Choroid plexus epithelial cell (primary cell): ENCODE data around the gene WEE1.

ENCODE experiments used
- DNase-seq: peaks from one replicate; pipeline ENCODE4 v3.0.0-alpha.2; 2010; ENCODE audit warnings: low read depth
- H3K4me3 ChIP-seq: 2 replicates; pipeline ENCODE4 v1.5.1; 2011; ENCODE audit warnings: low read depth, mild to moderate bottlenecking, control low read depth, low read length, moderate library complexity
- CTCF ChIP-seq: conservative IDR thresholded peaks from 2 replicates; pipeline ENCODE4 v1.5.1; 2011; ENCODE audit warnings: low read depth, mild to moderate bottlenecking, control low read depth, inconsistent platforms, low read length, moderate library complexity

Gene WEE1

GRCh38 chr11:9550191-9550628, 23.3 kb upstream of the WEE1 start:
- H3K4me3 ChIP-seq = no peak overlapping the region
- no peak for DNase-seq
- TF ChIP-seq CTCF = no peak

- TF ChIP-seq CTCF = no peak
- no peak for DNase-seq
- no peak overlapping the region for H3K4me3 ChIP-seq
Observed at GRCh38 chr11:9561279-9561982, 12.0 kb upstream of the WEE1 start.

- TF ChIP-seq CTCF = no peak
- no peak overlapping the region for H3K4me3 ChIP-seq
- DNase-seq = no peak
Observed at GRCh38 chr11:9562716-9563115, 10.8 kb upstream of the WEE1 start.

- no peak for DNase-seq
- H3K4me3 ChIP-seq = no peak overlapping the region
- no peak for TF ChIP-seq CTCF
Observed at GRCh38 chr11:9563196-9563730, 10.2 kb upstream of the WEE1 start.

GRCh38 chr11:9565822-9566560, 7.5 kb upstream of the WEE1 start:
- H3K4me3 ChIP-seq = no peak overlapping the region
- DNase-seq = peak; percentile 100
- no peak for TF ChIP-seq CTCF

- TF ChIP-seq CTCF = no peak
- DNase-seq = peak; percentile 97
- H3K4me3 ChIP-seq = no peak overlapping the region
Observed at GRCh38 chr11:9566561-9567063, 6.9 kb upstream of the WEE1 start.

- no peak overlapping the region for H3K4me3 ChIP-seq
- DNase-seq = no peak
- no peak for TF ChIP-seq CTCF
Observed at GRCh38 chr11:9567401-9567800, 6.1 kb upstream of the WEE1 start.
